ENCODE measurements around the gene CISD3.

Gene CISD3

GRCh38 chr17:38729886-38730525 is at the start of gene CISD3:
CISD3 (plus strand) TSS chr17:38730341; CDS start chr17:38730359, 18 bp downstream.
- no peak for DNase-seq

- DNase-seq = no peak
These were observed 49.0 kb upstream of the CISD3 start for GRCh38 chr17:38681096-38681495.

- no peak for DNase-seq
These were observed 44.6 kb upstream of the CISD3 start for GRCh38 chr17:38685491-38685890.

GRCh38 chr17:38687286-38687685 is 42.9 kb upstream of the CISD3 start:
- no peak for DNase-seq

GRCh38 chr17:38690386-38690785 is 39.8 kb upstream of the CISD3 start:
- DNase-seq = no peak

- no peak for DNase-seq
These were observed 39.0 kb upstream of the CISD3 start for GRCh38 chr17:38691154-38691553.

GRCh38 chr17:38693700-38694329 is 36.3 kb upstream of the CISD3 start:
- DNase-seq = no peak

- no peak for DNase-seq
These were observed 32.9 kb upstream of the CISD3 start for GRCh38 chr17:38697061-38697820.

GRCh38 chr17:38698760-38699159 is 31.4 kb upstream of the CISD3 start:
- no peak for DNase-seq

GRCh38 chr17:38701504-38702165 is 28.5 kb upstream of the CISD3 start:
- no peak for DNase-seq

GRCh38 chr17:38702166-38702915 is 27.8 kb upstream of the CISD3 start:
- peak; percentile 59 for DNase-seq

- DNase-seq = no peak
These were observed 27.0 kb upstream of the CISD3 start for GRCh38 chr17:38702916-38703741.

- no peak for DNase-seq
These were observed 26.2 kb upstream of the CISD3 start for GRCh38 chr17:38703742-38704605.

GRCh38 chr17:38704606-38705522 is 25.3 kb upstream of the CISD3 start, which contains the start of gene MLLT6:
MLLT6 (plus strand) TSS chr17:38705273; CDS start chr17:38705633, 360 bp downstream.
- DNase-seq = no peak

- DNase-seq = no peak
These were observed 24.7 kb upstream of the CISD3 start for GRCh38 chr17:38705523-38705802.

GRCh38 chr17:38705803-38706504 is 24.2 kb upstream of the CISD3 start:
- no peak for DNase-seq

- no peak for DNase-seq
These were observed 23.5 kb upstream of the CISD3 start for GRCh38 chr17:38706505-38707216.

- DNase-seq = no peak
These were observed 22.3 kb upstream of the CISD3 start for GRCh38 chr17:38707678-38708351.

Data from cortex of kidney (tissue), 1 donor.